Measurements from ENCODE around the gene TIMM9.
"Not testable (repeated sequence)": the region's sequence is repeated elsewhere in the genome, so short reads cannot be mapped to it uniquely, and the experiment has no call there.

The TIMM9 gene

GRCh38 chr14:58430156-58430555 is 2.8 kb upstream of the TIMM9 start:
- no peak overlapping the region for H3K4me3 ChIP-seq (ENCODE audit: low read length)
- peaks cover 3% of the 10 kb centered on the region for H3K4me1 ChIP-seq (ENCODE audit: control insufficient read depth, insufficient read depth, low read length)
- H3K9ac ChIP-seq (ENCODE audit: low read length), result no peak overlapping the region
- H3K27me3 ChIP-seq (ENCODE audit: control insufficient read depth, insufficient read depth, low read length), result no peaks in the 10 kb centered on the region
- H3K9me3 ChIP-seq (ENCODE audit: control insufficient read depth, low read length), result no peaks in the 10 kb centered on the region
- no peaks in the 10 kb centered on the region for H3K36me3 ChIP-seq (ENCODE audit: control insufficient read depth, insufficient read depth, low read length)

GRCh38 chr14:58428118-58428683 is 870 bp upstream of the TIMM9 start:
- H3K4me3 ChIP-seq (ENCODE audit: low read length), result peak overlapping the region; percentile 73
- H3K36me3 ChIP-seq (ENCODE audit: control insufficient read depth, insufficient read depth, low read length), result no peaks in the 10 kb centered on the region
- peak overlapping the region; percentile 95 for H3K9ac ChIP-seq (ENCODE audit: low read length)
- no peaks in the 10 kb centered on the region for H3K9me3 ChIP-seq (ENCODE audit: control insufficient read depth, low read length)
- H3K4me1 ChIP-seq (ENCODE audit: control insufficient read depth, insufficient read depth, low read length), result peaks cover 3% of the 10 kb centered on the region
- H3K27me3 ChIP-seq (ENCODE audit: control insufficient read depth, insufficient read depth, low read length), result no peaks in the 10 kb centered on the region

- peak overlapping the region; percentile 95 for H3K9ac ChIP-seq (ENCODE audit: low read length)
- peak overlapping the region; percentile 73 for H3K4me3 ChIP-seq (ENCODE audit: low read length)
- H3K36me3 ChIP-seq (ENCODE audit: control insufficient read depth, insufficient read depth, low read length), result no peaks in the 10 kb centered on the region
- no peaks in the 10 kb centered on the region for H3K27me3 ChIP-seq (ENCODE audit: control insufficient read depth, insufficient read depth, low read length)
- H3K9me3 ChIP-seq (ENCODE audit: control insufficient read depth, low read length), result no peaks in the 10 kb centered on the region
- H3K4me1 ChIP-seq (ENCODE audit: control insufficient read depth, insufficient read depth, low read length), result peaks cover 3% of the 10 kb centered on the region
These were observed 556 bp downstream of the TIMM9 start for GRCh38 chr14:58426670-58427280.

- not testable (repeated sequence) for H3K4me1 ChIP-seq (ENCODE audit: control insufficient read depth, insufficient read depth, low read length); H3K27me3 ChIP-seq (ENCODE audit: control insufficient read depth, insufficient read depth, low read length); H3K9me3 ChIP-seq (ENCODE audit: control insufficient read depth, low read length); H3K4me3 ChIP-seq (ENCODE audit: low read length); H3K36me3 ChIP-seq (ENCODE audit: control insufficient read depth, insufficient read depth, low read length); H3K9ac ChIP-seq (ENCODE audit: low read length)
These were observed 10.4 kb downstream of the TIMM9 start for GRCh38 chr14:58416934-58417333.

- H3K4me3 ChIP-seq (ENCODE audit: low read length), result no peak overlapping the region
- peaks cover 5% of the 10 kb centered on the region for H3K4me1 ChIP-seq (ENCODE audit: control insufficient read depth, insufficient read depth, low read length)
- no peaks in the 10 kb centered on the region for H3K27me3 ChIP-seq (ENCODE audit: control insufficient read depth, insufficient read depth, low read length)
- H3K9me3 ChIP-seq (ENCODE audit: control insufficient read depth, low read length), result no peaks in the 10 kb centered on the region
- H3K36me3 ChIP-seq (ENCODE audit: control insufficient read depth, insufficient read depth, low read length), result peaks cover 3% of the 10 kb centered on the region
- H3K9ac ChIP-seq (ENCODE audit: low read length), result no peak overlapping the region
These were observed 11.4 kb downstream of the TIMM9 start for GRCh38 chr14:58415636-58416547.

GRCh38 chr14:58414845-58415244 is 12.5 kb downstream of the TIMM9 start:
- Histone ChIP-seq H3K36me3 (ENCODE audit: control insufficient read depth, insufficient read depth, low read length) (peaks cover 3% of the 10 kb centered on the region), H3K4me3 (ENCODE audit: low read length) (no peak overlapping the region), H3K27me3 (ENCODE audit: control insufficient read depth, insufficient read depth, low read length) (no peaks in the 10 kb centered on the region)

GRCh38 chr14:58408681-58409215 is 18.6 kb downstream of the TIMM9 start:
- Histone ChIP-seq H3K4me3 (ENCODE audit: low read length) (no peak overlapping the region), H3K9ac (ENCODE audit: low read length) (no peak overlapping the region), H3K4me1 (ENCODE audit: control insufficient read depth, insufficient read depth, low read length) (no peaks in the 10 kb centered on the region), H3K27me3 (ENCODE audit: control insufficient read depth, insufficient read depth, low read length) (no peaks in the 10 kb centered on the region), H3K36me3 (ENCODE audit: control insufficient read depth, insufficient read depth, low read length) (no peaks in the 10 kb centered on the region), H3K9me3 (ENCODE audit: control insufficient read depth, low read length) (no peaks in the 10 kb centered on the region)

More at GRCh38 chr14:58414845-58415244, 12.5 kb downstream of the TIMM9 start:
- Histone ChIP-seq H3K9ac (ENCODE audit: low read length) (no peak overlapping the region), H3K4me1 (ENCODE audit: control insufficient read depth, insufficient read depth, low read length) (peaks cover 5% of the 10 kb centered on the region), H3K9me3 (ENCODE audit: control insufficient read depth, low read length) (no peaks in the 10 kb centered on the region)

- peaks cover 3% of the 10 kb centered on the region for H3K4me1 ChIP-seq (ENCODE audit: control insufficient read depth, insufficient read depth, low read length)
- H3K9ac ChIP-seq (ENCODE audit: low read length), result no peak overlapping the region
- H3K9me3 ChIP-seq (ENCODE audit: control insufficient read depth, low read length), result no peaks in the 10 kb centered on the region
- no peaks in the 10 kb centered on the region for H3K36me3 ChIP-seq (ENCODE audit: control insufficient read depth, insufficient read depth, low read length)
- no peak overlapping the region for H3K4me3 ChIP-seq (ENCODE audit: low read length)
- H3K27me3 ChIP-seq (ENCODE audit: control insufficient read depth, insufficient read depth, low read length), result no peaks in the 10 kb centered on the region
These were observed 25.7 kb downstream of the TIMM9 start for GRCh38 chr14:58401587-58401986.

GRCh38 chr14:58398895-58399294 is 28.4 kb downstream of the TIMM9 start:
- Histone ChIP-seq H3K9me3 (ENCODE audit: control insufficient read depth, low read length) (no peaks in the 10 kb centered on the region), H3K4me3 (ENCODE audit: low read length) (no peak overlapping the region), H3K4me1 (ENCODE audit: control insufficient read depth, insufficient read depth, low read length) (peaks cover 10% of the 10 kb centered on the region), H3K36me3 (ENCODE audit: control insufficient read depth, insufficient read depth, low read length) (no peaks in the 10 kb centered on the region), H3K27me3 (ENCODE audit: control insufficient read depth, insufficient read depth, low read length) (no peaks in the 10 kb centered on the region), H3K9ac (ENCODE audit: low read length) (no peak overlapping the region)

GRCh38 chr14:58398495-58398894 is 28.8 kb downstream of the TIMM9 start:
- no peaks in the 10 kb centered on the region for H3K36me3 ChIP-seq (ENCODE audit: control insufficient read depth, insufficient read depth, low read length)
- no peak overlapping the region for H3K4me3 ChIP-seq (ENCODE audit: low read length)

GRCh38 chr14:58397156-58397555 is 30.2 kb downstream of the TIMM9 start:
- Histone ChIP-seq H3K36me3 (ENCODE audit: control insufficient read depth, insufficient read depth, low read length) (no peaks in the 10 kb centered on the region), H3K4me3 (ENCODE audit: low read length) (no peak overlapping the region), H3K9me3 (ENCODE audit: control insufficient read depth, low read length) (no peaks in the 10 kb centered on the region), H3K27me3 (ENCODE audit: control insufficient read depth, insufficient read depth, low read length) (no peaks in the 10 kb centered on the region), H3K9ac (ENCODE audit: low read length) (no peak overlapping the region), H3K4me1 (ENCODE audit: control insufficient read depth, insufficient read depth, low read length) (peaks cover 10% of the 10 kb centered on the region)

More at GRCh38 chr14:58398495-58398894, 28.8 kb downstream of the TIMM9 start:
- Histone ChIP-seq H3K27me3 (ENCODE audit: control insufficient read depth, insufficient read depth, low read length) (no peaks in the 10 kb centered on the region), H3K4me1 (ENCODE audit: control insufficient read depth, insufficient read depth, low read length) (peaks cover 10% of the 10 kb centered on the region), H3K9ac (ENCODE audit: low read length) (no peak overlapping the region), H3K9me3 (ENCODE audit: control insufficient read depth, low read length) (no peaks in the 10 kb centered on the region)
